Measurements from ENCODE around the gene TMPRSS11A. TPM values are rescaled to one million over a fixed set of nuclear protein-coding genes. Genes with fewer than 3 reads are reported as not detected.

Gene TMPRSS11A
- total RNA-seq, 1 donor from 2014 or later = not detected

- Mint-ChIP-seq H3K4me1 (ENCODE audit: low read depth) (no peaks in the 10 kb centered on the region), H3K4me3 (no peak overlapping the region), H3K27ac (no peak overlapping the region), H3K36me3 (ENCODE audit: low read depth) (no peaks in the 10 kb centered on the region), H3K9me3 (no peaks in the 10 kb centered on the region), H3K27me3 (ENCODE audit: insufficient read depth) (peaks cover 4% of the 10 kb centered on the region)
- DNase-seq (ENCODE audit: low spot score) = no peak
- intact Hi-C loops (cut with micrococcal nuclease) = no loop called here
These were observed 79.8 kb downstream of the TMPRSS11A start for GRCh38 chr4:67883458-67883857.

GRCh38 chr4:67880866-67881610, 82.3 kb downstream of the TMPRSS11A start:
- no peak for DNase-seq (ENCODE audit: low spot score)
- intact Hi-C loops (cut with micrococcal nuclease) = no loop called here
- Mint-ChIP-seq H3K9me3 (no peaks in the 10 kb centered on the region), H3K36me3 (ENCODE audit: low read depth) (no peaks in the 10 kb centered on the region), H3K4me3 (no peak overlapping the region), H3K27ac (no peak overlapping the region), H3K4me1 (ENCODE audit: low read depth) (no peaks in the 10 kb centered on the region), H3K27me3 (ENCODE audit: insufficient read depth) (peaks cover 4% of the 10 kb centered on the region)

GRCh38 chr4:67879486-67879885, 83.8 kb downstream of the TMPRSS11A start:
- Mint-ChIP-seq H3K9me3 (no peaks in the 10 kb centered on the region), H3K4me3 (no peak overlapping the region), H3K36me3 (ENCODE audit: low read depth) (no peaks in the 10 kb centered on the region), H3K27ac (no peak overlapping the region), H3K4me1 (ENCODE audit: low read depth) (no peaks in the 10 kb centered on the region), H3K27me3 (ENCODE audit: insufficient read depth) (peaks cover 4% of the 10 kb centered on the region)
- intact Hi-C loops (cut with micrococcal nuclease) = no loop called here
- no peak for DNase-seq (ENCODE audit: low spot score)

- Mint-ChIP-seq H3K27me3 (ENCODE audit: insufficient read depth) (no peaks in the 10 kb centered on the region), H3K9me3 (no peaks in the 10 kb centered on the region), H3K36me3 (ENCODE audit: low read depth) (no peaks in the 10 kb centered on the region), H3K4me3 (no peak overlapping the region), H3K27ac (no peak overlapping the region), H3K4me1 (ENCODE audit: low read depth) (no peaks in the 10 kb centered on the region)
- DNase-seq (ENCODE audit: low spot score) = no peak
- intact Hi-C loops (cut with micrococcal nuclease) = no loop called here
These were observed 86.2 kb downstream of the TMPRSS11A start for GRCh38 chr4:67877086-67877485.

- no peaks in the 10 kb centered on the region for H3K9me3 Mint-ChIP-seq
- no peak overlapping the region for H3K4me3 Mint-ChIP-seq
- no peaks in the 10 kb centered on the region for H3K4me1 Mint-ChIP-seq (ENCODE audit: low read depth)
- no peak for DNase-seq (ENCODE audit: low spot score)
- intact Hi-C loops (cut with micrococcal nuclease) = no loop called here
- no peaks in the 10 kb centered on the region for H3K36me3 Mint-ChIP-seq (ENCODE audit: low read depth)
- no peak overlapping the region for H3K27ac Mint-ChIP-seq
- H3K27me3 Mint-ChIP-seq (ENCODE audit: insufficient read depth) = no peaks in the 10 kb centered on the region
These were observed 88.3 kb downstream of the TMPRSS11A start for GRCh38 chr4:67874986-67875385.

GRCh38 chr4:67873116-67873515, 90.2 kb downstream of the TMPRSS11A start:
- intact Hi-C loops (cut with micrococcal nuclease) = loop anchor here (2.0 kb wide), 1 partner anchor 38 kb away; no protein-coding TSS in a partner anchor
- no peak for DNase-seq (ENCODE audit: low spot score)
- H3K36me3 Mint-ChIP-seq (ENCODE audit: low read depth) = no peaks in the 10 kb centered on the region
- H3K27me3 Mint-ChIP-seq (ENCODE audit: insufficient read depth) = no peaks in the 10 kb centered on the region
- H3K9me3 Mint-ChIP-seq = no peaks in the 10 kb centered on the region
- H3K4me3 Mint-ChIP-seq = no peak overlapping the region
- H3K27ac Mint-ChIP-seq = no peak overlapping the region
- no peaks in the 10 kb centered on the region for H3K4me1 Mint-ChIP-seq (ENCODE audit: low read depth)

- peaks cover 3% of the 10 kb centered on the region for H3K27me3 Mint-ChIP-seq (ENCODE audit: insufficient read depth)
- no peak overlapping the region for H3K27ac Mint-ChIP-seq
- no peaks in the 10 kb centered on the region for H3K9me3 Mint-ChIP-seq
- no peaks in the 10 kb centered on the region for H3K4me1 Mint-ChIP-seq (ENCODE audit: low read depth)
- no peak for DNase-seq (ENCODE audit: low spot score)
- no peak overlapping the region for H3K4me3 Mint-ChIP-seq
- intact Hi-C loops (cut with micrococcal nuclease) = loop anchor here (1.0 to 2.0 kb wide), 2 partner anchors 39 to 303 kb away; no protein-coding TSS in a partner anchor
- H3K36me3 Mint-ChIP-seq (ENCODE audit: low read depth) = no peaks in the 10 kb centered on the region
These were observed 91.4 kb downstream of the TMPRSS11A start for GRCh38 chr4:67871867-67872266.

GRCh38 chr4:67869580-67870190, 93.6 kb downstream of the TMPRSS11A start:
- intact Hi-C loops (cut with micrococcal nuclease) = no loop called here
- no peak overlapping the region for H3K4me3 Mint-ChIP-seq
- DNase-seq (ENCODE audit: low spot score) = no peak
- peaks cover 5% of the 10 kb centered on the region for H3K27me3 Mint-ChIP-seq (ENCODE audit: insufficient read depth)
- H3K4me1 Mint-ChIP-seq (ENCODE audit: low read depth) = no peaks in the 10 kb centered on the region
- no peak overlapping the region for H3K27ac Mint-ChIP-seq
- no peaks in the 10 kb centered on the region for H3K36me3 Mint-ChIP-seq (ENCODE audit: low read depth)
- no peaks in the 10 kb centered on the region for H3K9me3 Mint-ChIP-seq

- no peak for DNase-seq (ENCODE audit: low spot score)
- Mint-ChIP-seq H3K4me3 (no peak overlapping the region), H3K27me3 (ENCODE audit: insufficient read depth) (peaks cover 1% of the 10 kb centered on the region), H3K9me3 (no peaks in the 10 kb centered on the region), H3K4me1 (ENCODE audit: low read depth) (no peaks in the 10 kb centered on the region), H3K27ac (no peak overlapping the region), H3K36me3 (ENCODE audit: low read depth) (no peaks in the 10 kb centered on the region)
- intact Hi-C loops (cut with micrococcal nuclease) = no loop called here
These were observed 101.8 kb downstream of the TMPRSS11A start for GRCh38 chr4:67861513-67861912.

Other genes with a start within 250 kb of the TMPRSS11A start
- not detected in 2 replicates for gene GNRHR, start 209.1 kb downstream of the TMPRSS11A start, total RNA-seq
- gene TMPRSS11D, start 79.5 kb downstream of the TMPRSS11A start, total RNA-seq = not detected in 2 replicates
- gene TMPRSS11F, start 166.4 kb upstream of the TMPRSS11A start, total RNA-seq = not detected in 2 replicates